GM18870 (cell line): ENCODE results near the gene KIF19.
"Not testable (repeated sequence)": the region's sequence is repeated elsewhere in the genome, so short reads cannot be mapped to it uniquely, and the experiment has no call there.

Experiments used
- ATAC-seq: cut with Tn5 transposase; IDR thresholded peaks from one replicate; pipeline ENCODE4 v1.9.1; 2021; ENCODE audit warnings: moderate library complexity; ENCODE audit not compliant: unreplicated experiment

The KIF19 gene

DNA sequence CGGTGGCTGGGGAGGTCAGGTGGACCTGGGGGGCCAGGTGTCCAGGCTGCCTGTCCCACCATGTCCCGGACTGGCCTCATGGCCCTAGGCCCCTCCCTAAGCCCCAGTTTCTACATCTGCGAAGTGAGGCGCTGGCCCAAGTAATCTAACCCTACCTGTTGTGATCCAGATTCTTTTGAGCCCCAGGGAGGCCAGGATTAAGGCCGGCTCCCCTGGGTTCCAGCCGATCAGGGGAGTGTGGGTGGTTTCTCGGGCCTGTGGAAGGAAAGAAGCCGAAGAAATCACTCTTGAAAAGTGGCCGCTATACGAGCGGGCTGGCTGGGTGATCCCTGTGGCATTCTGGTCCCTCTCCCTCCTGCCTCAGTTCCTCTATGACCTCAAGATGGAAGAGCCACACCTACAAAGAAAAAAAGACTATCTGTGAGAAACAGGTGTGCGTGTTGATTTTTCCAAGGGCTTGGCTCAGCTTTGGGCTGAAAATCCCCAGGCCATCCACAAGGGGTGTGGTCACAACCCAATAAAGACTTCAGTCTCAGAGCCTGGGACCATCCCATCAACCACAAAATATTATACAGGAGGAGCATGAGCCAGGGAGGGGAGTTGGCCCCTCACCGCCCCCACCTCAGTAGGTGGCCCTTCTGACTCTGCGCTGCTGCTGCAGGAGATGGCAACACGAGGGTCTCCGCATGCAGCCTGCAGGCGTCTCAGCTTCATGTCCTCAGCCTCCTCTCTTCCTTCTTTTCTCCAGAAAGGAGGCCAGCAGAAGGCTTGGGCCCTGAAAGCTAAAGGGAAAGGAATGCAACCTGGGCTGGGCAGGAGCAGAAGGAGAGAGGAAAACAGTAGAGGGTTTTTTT lies 61.6 kb downstream of the KIF19 start:
- ATAC-seq: no peak

DNA sequence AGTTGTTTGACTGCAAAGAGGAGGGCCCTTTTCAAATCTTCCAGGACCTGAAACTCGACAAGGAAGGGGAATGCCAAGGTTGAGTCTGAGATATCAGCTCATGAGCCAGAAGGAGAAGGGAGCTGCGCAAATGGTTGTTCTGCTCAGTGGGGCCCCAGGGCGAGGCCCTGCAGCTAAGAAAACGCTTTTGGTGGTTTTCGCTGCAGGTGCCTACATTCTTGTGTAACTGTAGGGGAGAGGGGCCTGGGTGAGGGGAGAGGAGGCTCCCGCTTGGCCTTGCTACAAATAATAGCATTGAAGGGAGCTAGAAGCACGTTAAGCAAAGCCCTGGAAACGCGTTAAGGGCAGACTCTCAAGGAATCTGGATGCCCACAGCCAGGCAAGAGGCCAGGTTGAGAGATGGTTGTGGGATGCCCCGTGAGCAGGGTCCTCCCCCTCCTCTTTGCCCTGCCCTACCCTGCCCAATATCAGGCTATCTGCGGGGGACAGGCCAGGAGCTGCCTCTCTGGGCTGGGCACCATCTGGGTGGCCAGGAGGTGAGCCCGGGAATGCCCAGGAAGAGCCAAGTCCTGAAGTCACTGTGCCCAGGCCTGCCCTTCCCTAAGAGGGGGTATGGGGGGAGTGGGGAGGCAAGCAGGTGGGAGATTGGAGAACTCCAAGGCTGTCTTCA lies 63.2 kb downstream of the KIF19 start:
- ATAC-seq: no peak

DNA sequence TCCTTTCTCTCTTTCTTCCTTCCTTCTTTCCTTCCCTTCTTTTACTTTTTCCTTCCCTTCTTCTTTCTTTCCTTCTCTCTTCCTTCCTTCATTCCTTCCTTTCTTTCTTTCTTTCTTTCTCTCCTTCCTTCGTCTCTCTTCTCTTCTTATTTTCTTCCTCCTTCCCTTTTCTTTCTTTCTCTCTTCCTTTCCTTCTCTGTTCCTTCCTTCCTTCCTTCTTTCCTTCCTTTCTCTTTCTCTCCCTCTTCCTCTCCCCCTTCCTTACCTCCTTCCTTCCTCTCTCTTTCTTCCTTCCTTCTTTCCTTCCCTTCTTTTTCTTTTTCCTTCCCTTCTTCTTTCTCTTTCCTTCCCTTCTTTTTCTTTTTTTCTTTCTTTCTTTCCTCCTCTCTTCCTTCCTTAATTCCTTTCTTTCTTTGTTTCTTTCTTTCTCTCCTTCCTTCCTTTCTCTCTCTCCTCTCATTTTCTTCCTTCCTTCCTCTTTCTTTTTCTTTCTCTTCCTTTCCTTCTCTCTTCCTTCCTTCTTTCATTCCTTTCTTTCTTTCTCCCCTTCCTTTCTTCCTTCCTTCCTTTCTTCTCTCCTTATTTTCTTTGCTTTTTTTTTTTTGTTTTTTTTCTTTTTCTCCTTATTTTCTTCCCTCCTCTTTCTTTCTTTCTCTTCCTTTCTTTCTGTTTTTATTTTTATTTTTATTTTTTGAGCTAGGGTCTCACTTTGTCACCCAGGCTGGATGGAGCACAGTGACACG lies 64.1 kb downstream of the KIF19 start:
- no peak for ATAC-seq

DNA sequence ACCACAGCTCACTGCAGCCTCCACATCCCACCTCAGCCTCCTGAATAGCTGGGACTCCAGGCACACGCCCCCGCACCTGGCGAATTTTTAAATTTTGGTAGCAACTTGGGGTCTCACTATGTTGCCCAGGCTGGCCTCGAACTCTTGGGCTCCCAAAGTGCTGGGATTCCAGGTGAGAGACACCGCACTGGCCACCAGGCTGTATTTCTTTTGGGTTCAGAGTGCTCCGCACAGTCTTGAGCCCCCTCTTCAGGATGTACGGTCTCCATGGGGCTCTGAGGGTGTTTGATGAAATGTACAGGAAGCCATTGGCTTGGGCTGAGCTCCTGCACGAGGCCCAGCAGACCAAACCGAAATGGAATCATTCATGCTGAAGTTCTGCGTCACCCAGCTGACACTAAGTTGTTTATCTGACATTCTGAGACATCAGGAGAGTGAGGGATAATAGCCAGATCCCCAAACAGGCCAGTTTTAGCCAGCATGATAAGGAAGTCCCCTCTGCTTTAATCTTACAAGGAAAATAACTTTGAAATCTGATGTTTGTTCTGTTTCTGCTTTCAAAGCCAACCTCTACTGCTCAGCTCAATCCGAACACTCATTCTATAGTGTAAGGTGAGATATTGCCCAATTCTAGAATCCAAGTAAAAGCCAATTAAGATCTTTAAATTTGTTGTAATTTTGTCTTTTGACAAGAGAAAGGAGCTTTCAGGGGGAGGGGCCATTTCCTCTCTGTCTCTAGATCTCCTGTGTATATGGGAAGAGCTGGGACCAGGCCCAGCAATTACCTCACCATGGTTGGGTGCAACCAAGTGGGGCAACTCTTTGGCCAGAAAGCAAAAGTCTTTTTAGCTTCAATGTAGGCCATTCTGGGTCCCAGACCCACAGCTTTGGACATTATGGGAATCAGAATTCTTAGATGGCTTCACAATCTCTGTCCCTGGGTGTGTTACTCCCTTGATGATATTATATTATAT lies 64.9 kb downstream of the KIF19 start:
- no peak for ATAC-seq

DNA sequence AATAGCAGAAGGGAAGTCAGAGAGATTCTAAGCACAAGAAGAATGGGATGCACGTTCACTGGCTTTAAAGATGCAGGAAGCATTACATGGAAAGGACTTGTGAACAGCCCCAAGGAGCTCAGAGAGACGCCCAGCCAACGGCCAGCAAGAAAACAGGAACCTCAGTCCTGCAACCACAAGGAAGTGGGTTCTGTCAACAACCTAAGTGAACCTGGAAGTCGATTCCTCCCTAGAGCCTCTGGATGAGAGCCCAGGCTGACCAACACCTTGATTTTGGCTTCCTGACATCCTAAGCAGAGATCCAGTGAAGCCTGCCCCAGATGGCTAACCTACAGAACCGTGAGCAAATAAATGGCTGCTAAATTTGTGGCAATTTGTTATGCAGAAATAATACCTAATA lies 65.7 kb downstream of the KIF19 start:
- no peak for ATAC-seq

DNA sequence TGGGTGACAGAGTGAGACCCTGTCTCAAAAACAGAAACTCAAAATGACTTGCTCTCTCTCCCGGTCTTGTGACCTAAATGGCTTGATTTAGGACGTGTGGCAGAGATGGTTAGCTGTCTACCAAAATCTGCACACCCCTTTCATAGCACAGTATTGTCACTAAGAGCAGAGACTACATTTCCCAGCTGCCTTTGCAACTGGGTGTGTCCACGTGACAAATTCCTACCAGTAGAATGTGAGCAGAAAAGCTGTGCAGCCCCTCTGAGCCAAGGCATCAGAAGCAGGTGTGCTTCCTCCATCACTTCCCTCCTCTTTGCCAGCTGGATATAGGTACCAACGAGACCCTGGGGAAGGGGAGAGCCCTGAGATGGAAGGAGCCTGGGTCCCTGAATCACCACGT lies 66.8 kb downstream of the KIF19 start:
- ATAC-seq: no peak

DNA sequence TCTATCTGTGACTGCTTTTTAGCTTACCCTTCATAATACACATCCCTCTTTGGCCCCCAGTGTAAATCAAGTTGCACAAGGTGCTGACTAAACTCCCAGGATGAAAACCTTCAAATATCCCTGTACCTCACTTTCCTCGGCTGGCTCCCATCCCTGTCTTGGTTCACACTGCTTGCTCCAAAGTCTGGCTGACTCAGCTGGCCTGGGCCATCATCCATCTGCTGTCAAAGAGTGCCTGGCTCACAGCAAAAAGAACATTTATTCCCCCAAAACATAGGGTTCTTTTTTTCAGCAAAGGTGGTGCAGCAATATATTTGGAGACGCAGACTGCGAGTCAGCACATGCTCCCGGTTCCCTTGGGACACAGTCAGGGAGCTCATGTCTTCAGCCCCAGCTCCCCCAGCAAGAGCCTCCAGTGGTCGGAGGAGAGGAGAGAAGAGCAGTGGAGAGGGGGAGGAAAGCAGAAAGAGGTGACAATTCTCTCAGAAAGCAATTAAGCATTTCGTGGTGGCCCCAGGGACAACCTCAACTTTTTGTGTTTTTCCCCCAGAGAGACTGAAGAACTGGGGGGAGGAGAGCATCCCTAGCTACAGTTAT lies 67.4 kb downstream of the KIF19 start:
- ATAC-seq: no peak

DNA sequence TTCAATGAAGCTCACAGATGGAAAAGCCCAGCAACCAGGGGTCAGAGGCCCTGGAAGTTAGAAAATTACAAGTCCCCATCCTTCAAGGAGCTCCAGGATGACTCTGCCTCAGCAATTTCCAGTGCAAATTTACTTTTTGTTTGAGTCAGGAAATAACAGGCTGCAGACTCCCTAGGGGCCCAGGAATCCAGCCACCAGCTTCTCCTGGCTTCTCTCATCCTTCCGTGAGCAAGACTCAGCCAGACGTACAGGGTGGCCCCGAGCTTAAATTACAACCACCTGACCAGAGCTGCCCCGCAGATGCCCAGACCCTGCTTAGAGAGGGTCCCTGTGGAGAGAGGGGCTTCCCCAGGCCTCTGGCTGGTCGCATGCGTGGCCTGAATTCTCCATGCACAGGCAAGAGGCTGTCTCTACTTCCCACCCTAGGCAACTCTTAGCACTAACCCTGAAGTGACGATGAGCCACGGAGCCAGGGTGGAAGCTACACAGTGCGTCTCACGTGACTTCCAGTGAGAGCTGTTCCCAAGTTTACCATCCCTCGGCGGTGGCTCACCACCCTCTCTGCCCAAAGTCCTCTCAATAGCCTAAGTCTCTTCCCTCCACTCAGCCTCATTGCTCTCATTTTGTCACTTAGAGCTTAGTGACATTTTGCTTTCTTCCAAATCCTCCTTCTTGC lies 68.4 kb downstream of the KIF19 start:
- no peak for ATAC-seq

DNA sequence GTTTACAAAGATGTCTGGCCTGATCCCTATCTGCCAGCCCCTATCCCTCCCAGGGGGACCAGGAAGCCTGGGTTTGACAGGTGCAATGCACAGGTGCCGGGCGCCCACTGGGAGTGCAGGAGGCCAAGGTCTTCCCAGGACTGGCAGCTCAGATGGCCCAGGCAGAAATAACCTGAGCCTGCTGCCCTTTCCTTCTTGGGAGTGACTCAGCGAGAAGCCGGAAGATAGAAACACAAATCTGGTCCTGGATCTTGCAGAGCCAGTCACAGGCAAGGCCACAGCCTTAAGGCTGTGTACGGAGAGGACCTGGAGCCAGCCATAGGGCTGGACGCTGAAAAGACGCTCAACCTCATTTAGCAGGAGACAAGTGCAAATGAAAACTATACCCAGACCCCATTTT lies 69.0 kb downstream of the KIF19 start:
- ATAC-seq: no peak

DNA sequence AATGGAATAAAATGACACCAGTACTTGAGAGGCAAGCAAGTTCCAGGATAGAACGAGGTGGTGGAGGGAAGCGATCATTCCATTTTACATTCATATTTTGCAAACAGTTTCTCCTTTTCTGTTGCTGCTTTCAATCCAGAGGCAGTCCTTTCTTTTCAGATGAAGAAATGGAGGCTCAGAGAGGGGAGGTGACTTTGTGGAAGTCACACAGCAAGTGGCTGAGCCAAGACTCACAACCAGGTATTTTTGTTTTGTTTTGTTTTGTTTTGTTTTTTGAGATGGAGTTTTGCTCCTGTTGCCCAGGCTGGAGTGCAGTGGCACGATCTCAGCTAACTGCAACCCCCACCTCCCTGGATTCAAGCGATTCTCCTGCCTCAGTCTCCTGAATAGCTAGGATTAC lies 70.5 kb downstream of the KIF19 start:
- ATAC-seq: no peak

DNA sequence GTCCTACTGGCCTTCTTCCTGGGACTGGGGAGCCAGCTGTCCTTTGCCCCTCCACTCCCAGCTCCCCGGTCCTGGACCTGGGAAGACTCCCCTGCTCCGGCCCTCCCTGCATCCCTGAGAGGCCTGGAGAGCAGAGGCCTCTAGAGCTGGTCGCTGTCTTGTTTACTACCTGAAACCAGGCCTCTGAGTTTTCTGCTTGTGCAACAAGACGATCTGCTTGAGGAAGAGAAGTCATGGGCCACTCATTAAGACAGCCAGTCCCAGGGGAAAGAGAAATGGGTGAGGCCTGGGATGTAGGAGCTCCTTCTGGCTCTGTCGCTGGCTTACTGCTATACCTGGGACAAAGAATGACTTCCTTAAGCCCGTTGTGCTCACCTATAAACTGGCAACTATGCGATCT lies 76.0 kb downstream of the KIF19 start:
- no peak for ATAC-seq

DNA sequence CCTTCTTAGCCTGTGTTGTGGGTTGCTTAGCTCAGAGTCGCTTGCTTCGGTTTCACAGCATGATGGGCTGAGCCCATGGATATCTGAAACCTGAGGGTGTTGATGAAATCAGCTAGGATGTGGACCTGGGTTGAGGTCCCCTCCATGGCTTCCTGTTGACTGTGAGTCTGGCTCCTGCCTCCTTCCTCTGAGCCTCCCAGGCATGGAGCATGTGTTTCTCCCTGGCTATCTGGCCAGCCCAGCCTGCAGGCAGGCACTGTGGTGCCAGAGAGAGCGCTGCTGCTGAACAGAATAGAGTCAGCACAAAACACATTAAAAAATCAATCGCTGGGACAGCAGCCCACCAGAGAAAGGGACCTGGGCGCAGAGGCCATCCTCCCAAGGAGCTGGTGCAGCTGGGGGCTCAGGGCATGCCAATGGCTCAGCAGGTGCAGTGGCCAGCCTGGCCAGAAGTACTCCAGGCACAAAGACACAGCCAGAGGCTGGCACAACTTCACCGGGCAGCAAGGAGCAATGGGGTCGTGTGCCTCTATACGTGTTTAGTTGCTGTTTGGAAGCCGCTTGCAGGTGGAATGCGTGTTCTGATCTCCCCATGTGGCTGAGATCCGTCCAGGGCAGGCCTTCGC lies 77.6 kb downstream of the KIF19 start:
- ATAC-seq: no peak

DNA sequence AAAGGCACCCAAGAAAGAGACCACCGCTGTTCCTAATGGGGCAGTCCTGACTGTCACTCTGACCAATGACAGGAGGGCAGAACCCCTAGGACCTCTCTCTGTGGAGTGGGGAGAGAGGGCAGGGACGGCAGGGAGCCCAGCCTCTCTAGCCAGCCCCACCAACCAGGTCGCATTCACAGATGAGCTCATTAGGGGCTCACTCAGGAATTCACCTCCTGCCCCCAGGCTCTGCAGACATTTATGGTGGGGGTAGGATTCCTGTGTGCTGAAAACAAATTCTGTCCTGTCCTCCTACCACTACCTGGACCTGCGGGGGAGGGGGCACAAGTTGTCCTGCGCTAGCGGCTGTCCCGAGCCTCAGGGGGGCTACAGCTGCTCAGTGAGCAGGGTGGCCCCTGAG lies 78.2 kb downstream of the KIF19 start:
- no peak for ATAC-seq

DNA sequence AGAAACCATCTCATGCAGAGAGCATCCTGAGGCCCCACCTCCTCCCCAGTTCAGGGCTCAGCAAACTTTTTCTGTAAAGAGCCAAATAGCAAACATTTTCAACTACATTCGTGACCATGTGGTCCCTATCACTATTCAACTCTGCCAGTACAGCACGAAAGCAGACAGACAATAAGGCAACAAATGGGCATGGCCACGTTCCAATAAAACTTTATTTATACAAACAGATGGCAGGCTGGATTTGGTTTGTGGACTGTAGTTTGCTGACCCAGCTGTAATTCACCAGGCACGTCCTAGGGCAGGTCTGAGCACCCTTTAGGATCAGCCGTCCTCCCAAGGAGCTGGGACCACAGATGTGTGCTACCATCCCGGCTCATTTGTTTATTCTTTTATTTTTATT lies 78.8 kb downstream of the KIF19 start:
- ATAC-seq: no peak

DNA sequence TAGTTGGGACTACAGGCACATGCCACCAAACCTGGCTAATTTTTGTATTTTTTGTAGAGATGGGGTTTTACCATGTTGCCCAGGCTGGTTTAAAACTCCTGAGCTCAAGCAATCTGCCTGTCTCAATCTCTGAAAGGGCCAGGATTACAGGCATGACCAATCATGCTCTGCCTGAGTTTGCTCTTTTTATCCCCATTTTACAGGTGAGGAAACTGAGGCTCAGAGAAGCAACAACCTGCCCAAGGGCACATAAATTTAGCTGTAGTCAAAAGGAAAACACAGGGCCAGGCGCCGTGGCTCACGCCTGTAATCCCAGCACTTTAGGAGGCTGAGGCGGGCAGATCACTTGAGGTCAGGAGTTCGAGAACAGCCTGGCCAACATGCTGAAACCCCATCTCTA lies 79.3 kb downstream of the KIF19 start:
- ATAC-seq: not testable (repeated sequence)
